ENCODE measurements around the gene NCAPD3. TPM values are rescaled to one million over a fixed set of nuclear protein-coding genes. Genes with fewer than 3 reads are reported as not detected.

The NCAPD3 gene
- total and polyA plus RNA-seq, 9 of the 15 experiments (the other 6 are each of a cell fraction or from before 2014, with no cell fraction given), result 23.6 to 80.6 (median 58.6) TPM

- no peak for TF ChIP-seq BRCA1 (IDR thresholded peaks at IDR 0.05)
- no peak for TF ChIP-seq BRCA1 (CRISPR knock-in tag; IDR thresholded peaks at IDR 0.05)
- TF ChIP-seq ZNF212 (CRISPR knock-in tag; IDR thresholded peaks at IDR 0.05), result no peak
- TF ChIP-seq RBFOX2 (IDR thresholded peaks at IDR 0.05; ENCODE audit: low read depth, low read length), result no peak
- no peak for TF ChIP-seq MEIS2 (IDR thresholded peaks at IDR 0.05; ENCODE audit: partially characterized antibody)
- TF ChIP-seq GABPA (tag; conservative IDR thresholded peaks at IDR 0.05; ENCODE audit: low read depth), result no peak
These were observed 11.6 kb upstream of the NCAPD3 start (continued) for GRCh38 chr11:134235399-134235798.

DNA sequence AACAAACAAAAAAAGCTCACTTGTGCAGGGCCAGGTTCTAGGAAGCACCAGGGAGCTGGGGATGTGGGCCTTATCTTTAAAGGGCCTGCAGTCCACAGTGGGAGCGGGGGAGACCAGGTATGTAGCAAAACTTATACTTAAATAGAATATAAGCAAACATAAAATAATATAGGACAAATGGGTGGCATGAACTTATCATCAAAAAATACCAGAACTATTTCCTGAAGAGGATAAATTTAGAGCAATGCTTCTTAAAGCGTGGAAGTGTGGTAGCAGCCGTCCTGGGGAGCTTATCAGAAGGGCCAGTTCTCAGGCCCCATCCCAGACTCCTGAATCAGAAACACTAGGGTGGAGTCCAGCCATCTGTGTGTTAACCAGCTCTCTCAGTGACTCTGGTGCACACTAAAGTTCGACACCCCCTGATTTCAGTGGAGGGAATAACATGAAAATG is 10.0 kb upstream of the NCAPD3 start:
- peaks cover 22 to 48% of the 10 kb centered on the region in 2 experiments for H3K4me1 ChIP-seq (replicated peaks in 1 of 2; ENCODE audit: control insufficient read depth in 2 of 2, insufficient read depth in 2 of 2, low read length in 2 of 2)
- intact Hi-C loops (cut with micrococcal nuclease) (loop anchor here (1.0 kb wide), 1 partner anchor 8 kb away; no protein-coding TSS in a partner anchor), in situ Hi-C loops (cut with MboI) (no loop called here)
- H3K79me2 ChIP-seq (ENCODE audit: control insufficient read depth, insufficient read depth, low read length), result peaks cover 65% of the 10 kb centered on the region
- no peaks in the 10 kb centered on the region for H3K27me3 ChIP-seq (ENCODE audit: control insufficient read depth in 2 of 2, insufficient read depth in 2 of 2, low read length in 2 of 2)
- H3K27ac ChIP-seq (ENCODE audit: extremely low read depth, low read depth, low read length), result peak overlapping the region; percentile 64
- POLR2A ChIA-PET, result interaction anchor here (0.7 to 2.2 kb wide), 6 partner anchors 9 to 43 kb away, joined by 3 to 18 read pairs (median 3); partner anchors contain the start of genes GLB1L3, NCAPD3 and VPS26B
- 0% methylated on average over 4 of the region's 4 CpGs for WGBS (ENCODE audit: insufficient coverage, low coverage, missing lambda C conversion rate)
- FAIRE-seq (peak; percentile 95), DNase-seq (ENCODE audit: extremely low read depth in 1 of 4, low spot score in 3 of 4) (peak; percentile 68 to 88 (median 79)), ATAC-seq (peak; percentile 92)
- peak overlapping the region; percentile 72 for H3K4me2 ChIP-seq (ENCODE audit: insufficient read depth, low read length)
- peaks cover 5% of the 10 kb centered on the region for H3K9me1 ChIP-seq (ENCODE audit: control insufficient read depth, insufficient read depth, low read length)
- BruUV-seq (replicated peaks), result no TSS peak
- peaks cover 4% of the 10 kb centered on the region; the same call in 1 of the 2 replicates for H4K20me1 ChIP-seq (replicated peaks; ENCODE audit: control insufficient read depth, insufficient read depth, low read length)
- peaks cover 38% of the 10 kb centered on the region for H3K36me3 ChIP-seq (ENCODE audit: control insufficient read depth, insufficient read depth, low read length)
- no peak overlapping the region for H3K9ac ChIP-seq (ENCODE audit: insufficient read depth in 1 of 2, low read depth in 2 of 2, low read length in 2 of 2)
- H3K9me3 ChIP-seq (replicated peaks; ENCODE audit: control insufficient read depth, insufficient read depth, low read depth, low read length), result no peaks in the 10 kb centered on the region
- CTCF ChIA-PET (ENCODE audit: low intra/inter-chr PET ratio), result no interaction called here
- no peak overlapping the region for H3K4me3 ChIP-seq
- peak overlapping the region; percentile 48 for H2AFZ ChIP-seq (ENCODE audit: low read depth, low read length)
- no peak for TF ChIP-seq ELF1 (tag; IDR thresholded peaks at IDR 0.05)
- TF ChIP-seq PCBP1 (IDR thresholded peaks at IDR 0.05; ENCODE audit: low read depth, low read length, poor library complexity, severe bottlenecking), result no peak
- TF ChIP-seq HDGF (IDR thresholded peaks at IDR 0.05), result no peak
- TF ChIP-seq TOE1 (IDR thresholded peaks at IDR 0.05; ENCODE audit: borderline replicate concordance), result no peak
- TF ChIP-seq TOE1 (CRISPR knock-in tag; IDR thresholded peaks at IDR 0.05; ENCODE audit: borderline replicate concordance, low read depth), result no peak
- TF ChIP-seq CCAR2 (IDR thresholded peaks at IDR 0.05; ENCODE audit: low read depth, low read length), result no peak
- TF ChIP-seq ETS2 (tag; IDR thresholded peaks at IDR 0.05; ENCODE audit: borderline replicate concordance, poor library complexity, severe bottlenecking), result no peak
- TF ChIP-seq ZNF12 (CRISPR knock-in tag; IDR thresholded peaks at IDR 0.05), result no peak
- no peak for TF ChIP-seq HCFC1 (IDR thresholded peaks at IDR 0.05; ENCODE audit: low read depth, low read length)
- no peak for TF ChIP-seq HNRNPL (IDR thresholded peaks at IDR 0.05; ENCODE audit: low read depth, low read length)
- peak; percentile 16; the same call in 1 of the 2 replicates for TF ChIP-seq NFIC (IDR thresholded peaks at IDR 0.05)
- no peak for TF ChIP-seq ZNF668 (CRISPR knock-in tag; IDR thresholded peaks at IDR 0.05)
- TF ChIP-seq RHOXF2B (CRISPR knock-in tag; conservative IDR thresholded peaks at IDR 0.05), result no peak
- TF ChIP-seq, protein P1, sequence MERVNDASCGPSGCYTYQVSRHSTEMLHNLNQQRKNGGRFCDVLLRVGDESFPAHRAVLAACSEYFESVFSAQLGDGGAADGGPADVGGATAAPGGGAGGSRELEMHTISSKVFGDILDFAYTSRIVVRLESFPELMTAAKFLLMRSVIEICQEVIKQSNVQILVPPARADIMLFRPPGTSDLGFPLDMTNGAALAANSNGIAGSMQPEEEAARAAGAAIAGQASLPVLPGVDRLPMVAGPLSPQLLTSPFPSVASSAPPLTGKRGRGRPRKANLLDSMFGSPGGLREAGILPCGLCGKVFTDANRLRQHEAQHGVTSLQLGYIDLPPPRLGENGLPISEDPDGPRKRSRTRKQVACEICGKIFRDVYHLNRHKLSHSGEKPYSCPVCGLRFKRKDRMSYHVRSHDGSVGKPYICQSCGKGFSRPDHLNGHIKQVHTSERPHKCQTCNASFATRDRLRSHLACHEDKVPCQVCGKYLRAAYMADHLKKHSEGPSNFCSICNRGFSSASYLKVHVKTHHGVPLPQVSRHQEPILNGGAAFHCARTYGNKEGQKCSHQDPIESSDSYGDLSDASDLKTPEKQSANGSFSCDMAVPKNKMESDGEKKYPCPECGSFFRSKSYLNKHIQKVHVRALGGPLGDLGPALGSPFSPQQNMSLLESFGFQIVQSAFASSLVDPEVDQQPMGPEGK (CRISPR knock-in tag; IDR thresholded peaks at IDR 0.05; ENCODE audit: borderline replicate concordance), result no peak
- TF ChIP-seq, protein P2, sequence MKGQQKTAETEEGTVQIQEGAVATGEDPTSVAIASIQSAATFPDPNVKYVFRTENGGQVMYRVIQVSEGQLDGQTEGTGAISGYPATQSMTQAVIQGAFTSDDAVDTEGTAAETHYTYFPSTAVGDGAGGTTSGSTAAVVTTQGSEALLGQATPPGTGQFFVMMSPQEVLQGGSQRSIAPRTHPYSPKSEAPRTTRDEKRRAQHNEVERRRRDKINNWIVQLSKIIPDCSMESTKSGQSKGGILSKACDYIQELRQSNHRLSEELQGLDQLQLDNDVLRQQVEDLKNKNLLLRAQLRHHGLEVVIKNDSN (CRISPR knock-in tag; IDR thresholded peaks at IDR 0.05), result no peak
